Non-pigmented ciliary epithelial cell (primary cell): ENCODE data around the gene SYNGR2.
"Not testable (repeated sequence)": the region's sequence is repeated elsewhere in the genome, so short reads cannot be mapped to it uniquely, and the experiment has no call there.

Experiments used
- DNase-seq: peaks from one replicate; pipeline ENCODE4 v3.0.0-alpha.2; 2010; ENCODE audit warnings: low read depth

SYNGR2 gene

DNA sequence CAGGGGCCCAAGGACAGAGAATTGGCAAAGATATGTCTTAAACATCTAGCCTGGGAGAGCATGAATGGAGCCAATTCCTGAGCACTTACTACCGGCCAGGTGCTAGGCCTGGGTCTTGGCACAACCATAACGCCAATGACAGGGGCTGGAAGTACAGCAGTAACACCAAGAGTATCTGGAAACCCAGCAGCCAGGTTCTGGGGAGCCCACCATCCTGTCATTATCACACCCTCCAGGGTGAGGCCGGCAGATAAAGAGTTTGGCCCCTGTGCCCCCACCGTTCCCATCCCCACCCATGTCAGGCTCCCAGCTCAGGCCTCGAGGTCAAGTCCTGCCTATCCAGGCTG, 38.3 kb upstream of the SYNGR2 start:
- no peak for DNase-seq

- no peak for DNase-seq
Observed at GRCh38 chr17:78130437-78131101, 37.8 kb upstream of the SYNGR2 start, which contains the start of gene TMC8. Gene TMC8, plus strand, starts transcription at chr17:78130771. Its CDS starts 818 bp downstream, at chr17:78131589.

- no peak for DNase-seq
Observed at GRCh38 chr17:78131172-78132083, 37.0 kb upstream of the SYNGR2 start.

DNA sequence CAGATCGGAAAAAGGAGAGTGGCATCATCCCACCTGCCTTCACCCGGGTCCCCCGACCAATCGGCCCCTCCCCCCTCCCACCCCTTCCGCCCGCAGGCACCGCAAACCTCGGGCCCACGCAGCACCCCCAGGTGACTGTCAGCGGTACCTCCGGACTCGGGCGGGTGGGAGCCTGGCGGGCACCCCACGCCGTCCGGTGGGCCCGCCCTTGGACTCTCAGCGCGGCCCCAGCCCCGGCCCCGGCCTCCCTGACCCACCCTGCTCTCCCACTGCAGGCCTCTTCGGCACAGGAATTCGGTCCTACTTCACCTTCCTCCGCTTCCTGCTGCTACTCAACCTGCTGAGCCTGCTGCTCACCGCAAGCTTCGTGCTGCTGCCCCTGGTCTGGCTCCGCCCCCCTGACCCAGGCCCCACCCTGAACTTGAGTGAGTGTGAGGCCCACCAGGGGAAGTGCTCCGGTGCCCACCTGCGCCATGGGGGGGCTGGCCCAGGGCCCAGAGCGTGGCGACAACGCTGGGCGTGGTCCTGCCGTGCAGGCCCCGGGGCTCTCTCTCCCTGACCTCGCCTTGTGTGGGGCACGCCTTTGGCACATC, 36.2 kb upstream of the SYNGR2 start:
- no peak for DNase-seq

GRCh38 chr17:78132767-78133178, 35.6 kb upstream of the SYNGR2 start:
- DNase-seq = no peak

- DNase-seq = no peak
Observed at GRCh38 chr17:78133179-78133951, 35.0 kb upstream of the SYNGR2 start.

DNA sequence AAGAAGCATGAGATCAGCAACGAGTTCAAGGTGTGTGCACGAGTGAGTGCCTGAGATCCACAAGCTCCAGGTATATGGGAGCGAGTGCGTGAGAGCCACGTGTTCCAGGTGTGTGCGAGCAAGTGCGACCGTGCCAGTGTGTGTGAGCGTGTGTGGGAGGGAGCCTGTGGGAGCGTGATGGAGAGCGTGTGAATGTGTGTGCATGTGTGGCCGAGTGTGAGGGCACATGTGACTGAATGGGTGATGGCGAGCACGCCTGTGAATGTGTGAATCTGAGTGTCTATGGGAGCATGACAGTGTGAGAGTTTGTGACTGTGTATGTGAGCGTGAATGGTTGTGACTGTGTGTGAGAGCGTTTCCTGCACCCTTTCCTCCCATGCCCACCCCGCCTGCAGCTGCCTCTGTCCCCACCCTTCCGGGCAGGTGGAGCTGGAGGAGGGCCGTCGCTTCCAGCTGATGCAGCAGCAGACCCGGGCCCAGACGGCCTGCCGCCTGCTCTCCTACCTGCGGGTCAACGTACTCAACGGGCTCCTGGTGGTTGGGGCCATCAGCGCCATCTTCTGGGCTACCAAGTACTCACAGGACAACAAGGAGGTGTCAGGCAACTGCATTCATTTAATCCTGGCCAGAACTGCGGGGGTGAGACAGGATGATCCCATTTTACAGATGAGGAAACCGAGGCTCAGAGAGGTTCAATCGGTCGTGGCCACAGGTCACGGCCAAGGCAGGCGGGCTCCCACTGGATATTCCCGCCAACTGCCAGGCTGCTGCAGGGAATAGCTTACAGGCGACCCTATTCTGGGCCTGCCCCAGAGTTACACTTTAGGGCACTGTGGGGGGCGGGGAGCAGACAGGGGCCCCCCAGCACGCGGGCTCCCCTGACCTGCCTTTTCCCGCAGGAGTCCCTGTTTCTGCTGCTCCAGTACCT, 34.1 kb upstream of the SYNGR2 start:
- no peak for DNase-seq

GRCh38 chr17:78134899-78135385, 33.4 kb upstream of the SYNGR2 start:
- DNase-seq = no peak

DNA sequence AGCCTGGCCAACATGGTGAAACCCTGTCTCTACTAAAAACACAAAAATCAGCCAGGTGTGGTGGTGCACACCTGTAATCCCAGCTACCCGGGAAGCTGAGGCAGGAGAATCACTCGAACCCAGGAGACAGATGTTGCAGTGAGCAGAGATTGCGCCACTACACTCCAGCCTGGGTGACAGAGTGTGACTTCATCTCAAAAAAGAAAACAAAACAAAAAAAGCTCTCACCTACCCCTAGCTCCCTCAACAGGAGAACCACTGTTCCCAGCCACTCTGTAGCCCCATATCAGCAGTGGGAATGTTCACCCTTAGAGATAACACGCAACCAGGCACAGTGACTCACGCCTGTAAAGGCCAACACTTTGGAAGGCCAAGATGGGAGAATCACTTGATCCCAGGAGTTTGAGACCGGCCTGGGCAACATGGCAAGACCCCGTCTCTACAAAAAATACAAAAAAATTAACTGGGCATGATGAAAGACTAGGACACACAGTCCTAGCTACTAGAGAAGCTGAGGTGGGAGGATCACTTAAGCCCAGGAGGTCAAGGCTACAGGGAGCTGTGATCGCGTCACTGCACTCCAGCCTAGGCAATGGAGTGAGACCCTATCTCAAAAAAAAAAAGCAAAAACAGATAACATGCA, 32.4 kb upstream of the SYNGR2 start:
- no peak for DNase-seq

DNA sequence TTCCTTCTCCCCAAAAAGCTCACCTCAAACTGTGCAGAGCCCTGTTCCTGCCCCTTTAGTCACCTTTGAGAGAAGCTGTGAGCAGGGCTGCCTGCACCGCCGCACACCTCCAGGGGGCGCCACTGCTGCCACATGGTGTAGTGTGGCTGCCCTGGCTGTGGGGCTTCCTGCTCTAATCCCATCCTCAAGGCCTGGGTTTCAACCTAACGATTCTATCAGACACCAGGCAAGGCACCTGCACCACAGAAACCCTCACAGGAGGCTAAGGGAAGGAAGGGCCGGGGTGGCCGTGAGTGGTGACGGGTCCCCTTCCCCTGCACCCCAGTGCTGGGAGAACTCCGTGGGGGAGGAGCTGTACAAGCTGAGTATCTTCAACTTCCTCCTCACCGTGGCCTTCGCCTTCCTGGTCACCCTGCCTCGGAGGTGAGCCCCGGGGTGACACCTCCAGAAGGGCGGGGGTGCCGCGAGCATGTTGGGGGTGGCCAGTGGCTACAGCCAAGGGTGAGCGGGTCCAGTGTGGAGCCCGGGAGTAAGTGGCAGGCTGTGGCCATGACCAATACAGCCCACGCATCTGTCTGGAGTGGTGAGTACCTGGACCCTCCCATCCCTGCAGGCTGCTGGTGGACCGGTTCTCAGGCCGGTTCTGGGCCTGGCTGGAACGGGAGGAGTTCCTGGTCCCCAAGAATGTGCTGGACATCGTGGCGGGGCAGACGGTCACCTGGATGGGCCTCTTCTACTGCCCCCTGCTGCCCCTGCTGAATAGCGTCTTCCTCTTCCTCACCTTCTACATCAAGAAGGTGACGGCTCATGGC, 30.8 kb upstream of the SYNGR2 start:
- DNase-seq = no peak

GRCh38 chr17:78138204-78139060, 29.9 kb upstream of the SYNGR2 start:
- DNase-seq = no peak

DNA sequence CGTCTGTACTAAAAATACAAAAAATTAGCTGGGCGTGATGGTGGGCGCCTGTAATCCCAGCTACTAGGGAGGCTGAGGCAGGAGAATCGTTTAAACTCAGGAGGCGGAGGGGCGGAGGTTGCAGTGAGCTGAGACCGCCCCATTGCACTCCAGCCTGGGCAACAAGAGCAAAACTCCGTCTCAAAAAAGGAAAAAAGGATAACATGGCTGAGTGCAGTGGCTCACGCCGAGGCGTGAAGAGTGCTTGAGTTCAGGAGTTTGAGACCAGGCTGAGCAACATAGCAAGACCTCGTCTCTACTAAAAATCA, 28.6 kb upstream of the SYNGR2 start:
- not testable (repeated sequence) for DNase-seq

- DNase-seq = no peak
Observed at GRCh38 chr17:78140169-78141051, 28.0 kb upstream of the SYNGR2 start.

DNA sequence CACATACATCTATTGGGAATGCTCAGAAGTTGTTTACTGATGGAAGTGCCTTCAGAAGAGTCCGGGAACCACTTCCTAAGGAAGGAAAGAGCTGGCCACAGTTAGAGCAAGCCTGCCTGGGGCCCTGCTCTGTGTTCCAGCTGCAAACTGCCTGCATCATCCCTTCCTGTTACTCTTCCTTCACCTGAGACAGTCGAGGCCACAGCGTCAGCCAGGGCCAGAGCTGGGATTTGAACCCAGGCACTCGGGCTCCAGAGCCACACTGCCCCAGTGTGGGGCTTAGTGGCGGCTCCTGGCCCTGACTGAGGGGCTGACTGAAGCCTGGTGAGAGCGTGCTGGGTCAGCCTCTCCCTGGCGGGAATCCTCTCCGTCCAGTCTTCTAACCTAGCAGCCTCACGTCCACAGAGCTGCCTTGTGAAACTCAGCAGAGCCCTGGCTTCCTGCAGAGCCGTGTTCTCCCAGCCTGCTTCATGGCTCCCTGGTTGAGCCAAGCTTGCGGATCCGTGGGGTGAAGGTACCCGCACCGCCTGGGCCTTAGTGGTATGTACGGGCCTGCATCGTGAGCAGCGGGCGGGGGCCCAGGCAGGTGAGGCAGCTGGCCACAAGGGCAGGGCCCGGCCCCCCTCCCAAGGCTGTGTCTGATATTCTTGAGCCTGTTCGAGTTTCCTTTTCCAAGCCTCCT, 26.8 kb upstream of the SYNGR2 start:
- no peak for DNase-seq

DNA sequence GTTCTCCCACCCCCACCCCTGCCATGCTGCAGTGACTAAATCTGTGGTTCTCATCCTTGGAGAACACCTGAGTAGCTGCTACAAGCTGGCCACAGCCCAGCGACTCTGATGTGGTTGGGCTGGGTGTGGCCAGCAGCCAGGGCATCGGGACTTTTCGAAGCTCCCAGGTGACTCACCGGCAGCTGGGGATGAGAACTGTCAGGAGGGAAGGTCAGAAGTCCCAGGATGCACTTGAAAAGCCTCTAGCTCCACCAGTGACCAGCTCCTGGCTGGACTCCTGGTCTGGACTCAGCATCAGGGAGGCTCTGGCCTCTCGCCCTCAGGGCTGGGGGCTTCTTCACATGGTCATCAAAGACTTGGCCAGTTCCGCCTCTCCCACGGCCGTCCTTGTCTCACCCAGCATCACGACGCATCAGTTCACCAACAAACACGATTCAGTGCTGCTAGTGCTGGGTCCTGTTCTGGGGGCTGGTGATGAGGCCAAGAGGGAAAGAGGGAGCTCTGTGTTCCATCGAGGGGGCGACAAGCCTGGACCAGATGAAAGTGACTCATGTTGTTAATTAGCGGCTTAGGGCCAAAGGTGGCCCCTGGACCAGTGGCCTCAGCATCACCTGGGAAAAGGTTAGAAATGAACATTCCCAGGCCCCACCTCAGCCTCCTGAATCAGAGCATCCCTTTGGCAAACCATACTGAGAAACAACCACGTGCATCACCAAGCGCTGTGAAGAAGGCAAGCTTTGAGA, 26.1 kb upstream of the SYNGR2 start:
- DNase-seq = no peak
